Endothelial cell of umbilical vein (primary cell): Measurements from ENCODE around the gene KIAA1549. TPM values are rescaled to one million over a fixed set of nuclear protein-coding genes. Genes with fewer than 3 reads are reported as not detected.

Source experiments
- BruUV-seq: library from RNA; stranded (reverse); fragments of 400-500 nt; replicated peaks from 2 replicates; lab custom pipeline; 2021; lab: Mats Ljungman, UMichigan
- CTCF ChIA-PET: fragments of 300-600, 350-600 bp; sonication (Branson Sonifier 250); formaldehyde crosslinking; loops from one replicate; lab custom pipeline; 2021; ENCODE audit warnings: antibody characterized with exemption, inconsistent platforms; lab: Charles Lee
- POLR2A ChIA-PET: fragments of 300-600, 350-600 bp; sonication (Branson Sonifier 250); formaldehyde crosslinking; loops from one replicate; lab custom pipeline; 2021; ENCODE audit warnings: antibody characterized with exemption, inconsistent platforms; lab: Charles Lee
- DNase-seq: peaks from one replicate; pipeline ENCODE4 v3.0.0-alpha.2; 2011; ENCODE audit warnings: low read depth, low spot score
- FAIRE-seq: peaks from 2 replicates; lab custom pipeline; 2011; peaks lifted over from hg19 to GRCh38; lab: Jason Lieb, UNC
- H2AFZ ChIP-seq: 2 replicates; pipeline ENCODE4 v1.6.0; 2012; ENCODE audit warnings: low read depth, low read length, control low read depth, inconsistent platforms
- H3K27ac ChIP-seq: 2 replicates; pipeline ENCODE4 v1.5.1; 2011; ENCODE audit warnings: low read depth, mild to moderate bottlenecking, control low read depth, low read length, moderate library complexity; ENCODE audit not compliant: insufficient read depth
- H3K27me3 ChIP-seq, 2 experiments: 2 replicates each; pipeline versions ENCODE4 v1.6.0 to v1.6.1; 2011; ENCODE audit warnings: low read length in 2 of 2, mixed read lengths in 1 of 2; ENCODE audit not compliant: control insufficient read depth in 2 of 2, insufficient read depth in 2 of 2
- H3K36me3 ChIP-seq, 2 experiments: 2 replicates in 1 of 2; 3 replicates in 1 of 2; pipeline ENCODE4 v1.5.1; 2011; ENCODE audit warnings: low read length in 2 of 2, mild to moderate bottlenecking in 1 of 2, moderate library complexity in 1 of 2; ENCODE audit not compliant: control insufficient read depth in 2 of 2, insufficient read depth in 2 of 2; ENCODE audit errors: extremely low read depth in 1 of 2
- H3K4me1 ChIP-seq: 3 replicates; pipeline ENCODE4 v1.5.1; 2011; ENCODE audit warnings: mild to moderate bottlenecking, low read length; ENCODE audit not compliant: control insufficient read depth, insufficient read depth; ENCODE audit errors: extremely low read depth
- H3K4me2 ChIP-seq: 2 replicates; pipeline ENCODE4 v1.6.1; 2011; ENCODE audit warnings: low read length, control low read depth, mixed read lengths; ENCODE audit not compliant: insufficient read depth
- H3K4me3 ChIP-seq, 3 experiments: fragments of 200-600 bp in 1 of 3; sonication (generic), shearing (Covaris generic) in 1 of 3; replicated peaks in 1 of 3; 2 replicates each; pipeline ENCODE4 v1.5.1; 2011 to 2016; ENCODE audit warnings: control low read depth in 3 of 3, low read length in 3 of 3, mild to moderate bottlenecking in 2 of 3, inconsistent platforms in 1 of 3, low read depth in 1 of 3, moderate library complexity in 1 of 3; ENCODE audit not compliant: insufficient read depth in 1 of 3
- H3K79me2 ChIP-seq: 2 replicates; pipeline ENCODE4 v1.6.0; 2012; ENCODE audit warnings: low read length, inconsistent platforms; ENCODE audit not compliant: control insufficient read depth, insufficient read depth
- H3K9ac ChIP-seq: replicated peaks from 2 replicates; pipeline ENCODE3; 2011; ENCODE audit warnings: low read length, control low read depth; ENCODE audit not compliant: insufficient read depth; ENCODE audit errors: extremely low read depth
- H3K9me1 ChIP-seq: replicated peaks from 3 replicates; pipeline ENCODE4 v1.6.0; 2011; ENCODE audit warnings: mild to moderate bottlenecking, low read length; ENCODE audit not compliant: control insufficient read depth, insufficient read depth; ENCODE audit errors: extremely low read depth
- H3K9me3 ChIP-seq: replicated peaks from 2 replicates; pipeline ENCODE4 v1.5.1; 2012; ENCODE audit warnings: low read length, inconsistent platforms; ENCODE audit not compliant: control insufficient read depth, insufficient read depth
- H4K20me1 ChIP-seq: replicated peaks from 2 replicates; pipeline ENCODE3; 2011; ENCODE audit warnings: mild to moderate bottlenecking, low read length; ENCODE audit not compliant: control insufficient read depth, insufficient read depth; ENCODE audit errors: extremely low read depth
- EZH2 ChIP-seq: IDR thresholded peaks from 2 replicates; pipeline ENCODE4 v1.6.1; 2012; ENCODE audit warnings: borderline replicate concordance, low read depth, mild to moderate bottlenecking, moderate library complexity, low read length, inconsistent platforms; ENCODE audit not compliant: severe bottlenecking
- FOS ChIP-seq: IDR thresholded peaks from 2 replicates; pipeline ENCODE4 v1.6.1; 2011; ENCODE audit warnings: mild to moderate bottlenecking, low read length, moderate library complexity, borderline replicate concordance; ENCODE audit not compliant: insufficient read depth
- GATA2 ChIP-seq: IDR thresholded peaks from 2 replicates; pipeline ENCODE4 v1.7.0; 2011; ENCODE audit warnings: low read depth, mild to moderate bottlenecking, moderate library complexity, mixed read lengths, low read length; ENCODE audit not compliant: insufficient read length, insufficient read depth
- JUN ChIP-seq: IDR thresholded peaks from 2 replicates; pipeline ENCODE4 v1.6.1; 2011; ENCODE audit warnings: borderline replicate concordance, low read depth; ENCODE audit not compliant: insufficient read length, insufficient read depth
- MYC ChIP-seq: IDR thresholded peaks from one replicate; pipeline ENCODE4 v1.6.1; 2011; ENCODE audit warnings: mild to moderate bottlenecking, low read depth, low read length
- POLR2A ChIP-seq: IDR thresholded peaks from 2 replicates; pipeline ENCODE4 v1.6.1; 2012; ENCODE audit warnings: low read depth, mild to moderate bottlenecking, control low read depth, low read length
- POLR2AphosphoS5 ChIP-seq: IDR thresholded peaks from 2 replicates; pipeline ENCODE4 v1.6.1; 2012; ENCODE audit warnings: low read depth, mild to moderate bottlenecking, control low read depth, low read length, moderate library complexity; ENCODE audit not compliant: insufficient read depth
- dilution Hi-C: fragments of 300-500 bp; cut with MboI; formaldehyde crosslinking; loops from one replicate; pipeline ENCODE4 v1.15.0; 2019; ENCODE audit warnings: low sequenced_read_pairs; ENCODE audit not compliant: extremely low pct_ligation_motif_present
- intact Hi-C: fragments of 100-400 bp; cut with micrococcal nuclease; formaldehyde crosslinking; loops from one replicate; pipeline ENCODE4 v1.10.0; 2022
- polyA plus RNA-seq, 4 experiments: library from polyadenylated mRNA; depleted of rRNA in 3 of 4; stranded (reverse) in 3 of 4; unstranded in 1 of 4; fragments of >200 nt; gene quantifications; 2 replicates each; pipeline versions ENCODE4 v1.2.1 to v1.2.3, GENCODE V29; 2011 to 2012; ENCODE audit warnings: missing spikeins in 1 of 4
- total RNA-seq: library from RNA; stranded (reverse); gene quantifications from 2 replicates; pipeline ENCODE4 v1.2.3, GENCODE V29; 2021
- TF ChIP-seq, protein P1 (sequence below): IDR thresholded peaks from 2 replicates; pipeline ENCODE4 v1.6.1; 2011; ENCODE audit not compliant: insufficient read depth, insufficient read length
- TF ChIP-seq, protein P2 (sequence below), 2 donors: IDR thresholded peaks; 1 replicate in 1 of 2; 2 replicates in 1 of 2; pipeline ENCODE4 v1.5.1; 2011; ENCODE audit warnings: low read length in 2 of 2, mild to moderate bottlenecking in 2 of 2, moderate library complexity in 2 of 2, control low read depth in 1 of 2, inconsistent platforms in 1 of 2, low read depth in 1 of 2; ENCODE audit not compliant: insufficient read depth in 1 of 2; ENCODE audit errors: extremely low read depth in 1 of 2

Gene KIAA1549
- total and polyA plus RNA-seq, 2 donors (not counting 3 experiments of a cell fraction or from before 2014, with no cell fraction given) = 4.6 to 10.9 TPM

DNA sequence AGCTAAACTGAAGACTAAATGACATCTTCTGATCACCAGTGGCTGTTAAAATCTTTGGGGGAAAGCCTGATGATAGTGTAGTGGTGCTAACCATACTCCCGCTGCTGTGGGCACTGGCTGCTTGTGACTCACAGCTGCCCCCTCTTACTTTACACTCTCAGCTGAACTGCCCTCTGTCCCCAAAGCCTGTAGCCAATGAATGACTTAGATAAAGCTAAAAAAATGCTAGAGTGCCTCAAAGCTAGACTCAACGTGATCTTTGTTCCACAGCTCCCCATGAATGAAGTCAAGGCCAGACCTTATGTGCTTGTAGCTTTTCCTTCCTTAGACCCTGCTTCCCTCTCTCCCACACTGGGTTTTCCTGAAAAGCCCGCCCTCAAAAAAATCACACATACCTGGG, 48.2 kb upstream of the KIAA1549 start:
- H2AFZ ChIP-seq = no peak overlapping the region
- ChIA-PET CTCF (interaction anchor here (1.4 to 4.4 kb wide), 2 partner anchors 12 to 45 kb away, joined by 5 to 18 read pairs; no protein-coding TSS in a partner anchor), POLR2A (no interaction called here)
- H3K9ac ChIP-seq = no peak overlapping the region
- intact Hi-C loops (no loop called here), dilution Hi-C loops (no loop called here)
- peaks cover 2% of the 10 kb centered on the region for H3K4me1 ChIP-seq
- no peak overlapping the region for H3K4me3 ChIP-seq
- H3K9me3 ChIP-seq = no peaks in the 10 kb centered on the region
- H3K4me2 ChIP-seq = no peak overlapping the region
- DNase-seq (no peak), FAIRE-seq (no peak)
- H3K27me3 ChIP-seq = no peaks in the 10 kb centered on the region
- TF ChIP-seq, protein P1, sequence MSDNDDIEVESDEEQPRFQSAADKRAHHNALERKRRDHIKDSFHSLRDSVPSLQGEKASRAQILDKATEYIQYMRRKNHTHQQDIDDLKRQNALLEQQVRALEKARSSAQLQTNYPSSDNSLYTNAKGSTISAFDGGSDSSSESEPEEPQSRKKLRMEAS = no peak
- TF ChIP-seq, protein P2, sequence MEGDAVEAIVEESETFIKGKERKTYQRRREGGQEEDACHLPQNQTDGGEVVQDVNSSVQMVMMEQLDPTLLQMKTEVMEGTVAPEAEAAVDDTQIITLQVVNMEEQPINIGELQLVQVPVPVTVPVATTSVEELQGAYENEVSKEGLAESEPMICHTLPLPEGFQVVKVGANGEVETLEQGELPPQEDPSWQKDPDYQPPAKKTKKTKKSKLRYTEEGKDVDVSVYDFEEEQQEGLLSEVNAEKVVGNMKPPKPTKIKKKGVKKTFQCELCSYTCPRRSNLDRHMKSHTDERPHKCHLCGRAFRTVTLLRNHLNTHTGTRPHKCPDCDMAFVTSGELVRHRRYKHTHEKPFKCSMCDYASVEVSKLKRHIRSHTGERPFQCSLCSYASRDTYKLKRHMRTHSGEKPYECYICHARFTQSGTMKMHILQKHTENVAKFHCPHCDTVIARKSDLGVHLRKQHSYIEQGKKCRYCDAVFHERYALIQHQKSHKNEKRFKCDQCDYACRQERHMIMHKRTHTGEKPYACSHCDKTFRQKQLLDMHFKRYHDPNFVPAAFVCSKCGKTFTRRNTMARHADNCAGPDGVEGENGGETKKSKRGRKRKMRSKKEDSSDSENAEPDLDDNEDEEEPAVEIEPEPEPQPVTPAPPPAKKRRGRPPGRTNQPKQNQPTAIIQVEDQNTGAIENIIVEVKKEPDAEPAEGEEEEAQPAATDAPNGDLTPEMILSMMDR (IDR thresholded peaks at IDR 0.05; ENCODE audit: extremely low read depth in 1 of 2, insufficient read depth in 1 of 2, low read depth in 1 of 2, low read length in 2 of 2) = no peak
- TF ChIP-seq POLR2AphosphoS5 = no peak
- TF ChIP-seq FOS = no peak
- TF ChIP-seq MYC = no peak
- TF ChIP-seq JUN = no peak
- TF ChIP-seq EZH2 = no peak
- no peak for TF ChIP-seq GATA2
- TF ChIP-seq POLR2A = no peak
- BruUV-seq = no TSS peak
- H4K20me1 ChIP-seq = no peaks in the 10 kb centered on the region
- H3K36me3 ChIP-seq = peaks cover 14 to 23% of the 10 kb centered on the region in 2 experiments
- H3K9me1 ChIP-seq = no peaks in the 10 kb centered on the region
- H3K79me2 ChIP-seq = peaks cover 11% of the 10 kb centered on the region
- no peak overlapping the region for H3K27ac ChIP-seq
